Adrenal gland (tissue), 5 donors: ENCODE measurements around the gene RNF130.

Source experiments
- CTCF ChIP-seq, 6 experiments: fragments of 450-650 bp in 4 of 6; fragments of 200-600 bp in 2 of 6; sonication (generic) in 1 of 6; IDR thresholded peaks; 1 replicate in 5 of 6; 2 replicates in 1 of 6; pipeline versions ENCODE4 v1.5.1 to v1.8.0; 2016 to 2021; ENCODE audit warnings: antibody characterized with exemption in 6 of 6, mild to moderate bottlenecking in 2 of 6, moderate library complexity in 1 of 6
- POLR2A ChIP-seq, 2 donors: fragments of 450-650 bp; IDR thresholded peaks; one replicate each; pipeline ENCODE4 v1.6.1; 2017; ENCODE audit warnings: antibody characterized with exemption in 2 of 2, mild to moderate bottlenecking in 2 of 2, moderate library complexity in 1 of 2
- donor health status: DM: no; HTN: no; CAD: no.

GRCh38 chr5:180101451-180102105 lies 30.0 kb upstream of the RNF130 start:
- TF ChIP-seq CTCF (IDR thresholded peaks at IDR 0.05) (no peak), POLR2A (IDR thresholded peaks at IDR 0.05) (no peak)
